ENCODE data around the gene LENG8. TPM values are rescaled to one million over a fixed set of nuclear protein-coding genes. Genes with fewer than 3 reads are reported as not detected.

Gene LENG8
- total and polyA plus RNA-seq, 7 donors: 13.6 to 286 (median 81.3) TPM

- no peaks in the 10 kb centered on the region for H3K36me3 ChIP-seq
- H3K27ac ChIP-seq: no peak overlapping the region
- 76 to 87% methylated on average over 5 of the region's 5 CpGs for WGBS, 2 donors
- H3K4me3 ChIP-seq: no peak overlapping the region
- H3K4me1 ChIP-seq: peaks cover 0 to 45% (median 38%) of the 10 kb centered on the region in 4 donors
- H3K27me3 ChIP-seq: peaks cover 27 to 43% (median 39%) of the 10 kb centered on the region in 3 donors
- no peak for DNase-seq
- H3K9me3 ChIP-seq: no peaks in the 10 kb centered on the region
- intact Hi-C loops (cut with DNase I): no loop called here
- TF ChIP-seq EP300 (IDR thresholded peaks at IDR 0.05) (no peak), POLR2A (IDR thresholded peaks at IDR 0.05) (no peak), POLR2AphosphoS5 (IDR thresholded peaks at IDR 0.05) (no peak)
These were observed 15.3 kb upstream of the LENG8 start for GRCh38 chr19:54433697-54434096.

GRCh38 chr19:54434112-54434872, 14.7 kb upstream of the LENG8 start:
- peak; percentile 54 for DNase-seq
- intact Hi-C loops (cut with DNase I): no loop called here
- H3K4me3 ChIP-seq: no peak overlapping the region
- H3K27me3 ChIP-seq: peaks cover 22 to 37% (median 33%) of the 10 kb centered on the region in 3 donors
- H3K4me1 ChIP-seq: peaks cover 0 to 45% (median 38%) of the 10 kb centered on the region in 4 donors
- 37 to 61% methylated on average over 23 of the region's 23 CpGs for WGBS, 2 donors
- TF ChIP-seq POLR2A (IDR thresholded peaks at IDR 0.05) (no peak), POLR2AphosphoS5 (IDR thresholded peaks at IDR 0.05) (peak in 1 of 4 donors; percentile 11)
- H3K27ac ChIP-seq: no peak overlapping the region
- no peaks in the 10 kb centered on the region for H3K36me3 ChIP-seq
- H3K9me3 ChIP-seq: no peaks in the 10 kb centered on the region

GRCh38 chr19:54434873-54435214, 14.2 kb upstream of the LENG8 start:
- WGBS, 2 donors: 30 to 50% methylated on average over 11 of the region's 11 CpGs
- no peak for DNase-seq
- Histone ChIP-seq H3K27me3 (peaks cover 20 to 31% (median 27%) of the 10 kb centered on the region in 3 donors), H3K36me3 (no peaks in the 10 kb centered on the region), H3K27ac (no peak overlapping the region), H3K4me1 (peaks cover 0 to 44% (median 37%) of the 10 kb centered on the region in 4 donors), H3K4me3 (no peak overlapping the region), H3K9me3 (no peaks in the 10 kb centered on the region)
- intact Hi-C loops (cut with DNase I): no loop called here
- TF ChIP-seq CTCF (IDR thresholded peaks at IDR 0.05) (no peak), POLR2AphosphoS5 (IDR thresholded peaks at IDR 0.05) (no peak), POLR2A (IDR thresholded peaks at IDR 0.05) (no peak), EP300 (IDR thresholded peaks at IDR 0.05) (no peak)

- H3K4me3 ChIP-seq: no peak overlapping the region
- H3K27ac ChIP-seq: no peak overlapping the region
- no peak for TF ChIP-seq CTCF (IDR thresholded peaks at IDR 0.05)
- no peak for TF ChIP-seq EP300 (IDR thresholded peaks at IDR 0.05)
- TF ChIP-seq POLR2AphosphoS5 (IDR thresholded peaks at IDR 0.05): peak in 1 of 4 donors; percentile 22
- TF ChIP-seq POLR2A (IDR thresholded peaks at IDR 0.05): no peak
- intact Hi-C loops (cut with DNase I): no loop called here
- no peak for DNase-seq
- peaks cover 13 to 24% (median 20%) of the 10 kb centered on the region in 3 donors for H3K27me3 ChIP-seq
- H3K36me3 ChIP-seq: no peaks in the 10 kb centered on the region
- WGBS, 2 donors: 61 to 64% methylated on average over 16 of the region's 16 CpGs
- H3K4me1 ChIP-seq: peaks cover 0 to 37% (median 30%) of the 10 kb centered on the region in 4 donors
- H3K9me3 ChIP-seq: no peaks in the 10 kb centered on the region
These were observed 13.4 kb upstream of the LENG8 start for GRCh38 chr19:54435551-54436016.

GRCh38 chr19:54436031-54436523, 12.9 kb upstream of the LENG8 start:
- no peak for TF ChIP-seq CTCF (IDR thresholded peaks at IDR 0.05)
- no peak for TF ChIP-seq EP300 (IDR thresholded peaks at IDR 0.05)
- no peak for TF ChIP-seq POLR2A (IDR thresholded peaks at IDR 0.05)
- TF ChIP-seq POLR2AphosphoS5 (IDR thresholded peaks at IDR 0.05): no peak
- H3K27me3 ChIP-seq: peaks cover 8 to 19% (median 15%) of the 10 kb centered on the region in 3 donors
- no peaks in the 10 kb centered on the region for H3K36me3 ChIP-seq
- WGBS, 2 donors: 76 to 77% methylated on average over 15 of the region's 15 CpGs
- no peak for DNase-seq
- peak overlapping the region in 1 of 4 donors; percentile 16 for H3K27ac ChIP-seq
- no peaks in the 10 kb centered on the region for H3K9me3 ChIP-seq
- no peak overlapping the region for H3K4me3 ChIP-seq
- H3K4me1 ChIP-seq: peaks cover 0 to 32% (median 25%) of the 10 kb centered on the region in 4 donors
- intact Hi-C loops (cut with DNase I): no loop called here
